ENCODE data around the gene SLFN11.

Gene SLFN11

DNA sequence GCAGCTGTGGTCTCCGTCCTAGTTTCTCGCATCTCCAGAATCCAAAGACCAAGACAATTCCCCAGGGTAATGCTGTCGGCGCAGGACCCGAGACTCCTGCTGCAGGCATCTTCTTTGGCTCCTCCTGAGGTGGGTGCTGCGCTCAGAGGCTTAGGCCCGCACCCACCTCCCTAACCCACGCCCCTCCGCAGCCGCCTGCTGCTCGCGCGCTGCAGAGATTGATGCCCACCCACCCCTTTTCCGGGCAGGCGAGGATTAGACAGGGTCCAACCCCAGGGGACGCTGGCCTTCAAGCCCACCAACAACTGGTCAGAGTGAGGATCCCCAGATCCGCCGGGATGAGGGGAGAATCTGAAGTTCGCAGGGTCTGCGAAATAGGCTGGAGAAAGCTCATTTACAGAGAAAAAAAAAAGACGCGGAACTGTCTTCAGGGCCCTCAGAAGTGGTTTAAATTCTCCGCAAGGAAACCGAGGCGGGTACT lies 27.9 kb downstream of the SLFN11 start:
- TF ChIP-seq, protein P1, sequence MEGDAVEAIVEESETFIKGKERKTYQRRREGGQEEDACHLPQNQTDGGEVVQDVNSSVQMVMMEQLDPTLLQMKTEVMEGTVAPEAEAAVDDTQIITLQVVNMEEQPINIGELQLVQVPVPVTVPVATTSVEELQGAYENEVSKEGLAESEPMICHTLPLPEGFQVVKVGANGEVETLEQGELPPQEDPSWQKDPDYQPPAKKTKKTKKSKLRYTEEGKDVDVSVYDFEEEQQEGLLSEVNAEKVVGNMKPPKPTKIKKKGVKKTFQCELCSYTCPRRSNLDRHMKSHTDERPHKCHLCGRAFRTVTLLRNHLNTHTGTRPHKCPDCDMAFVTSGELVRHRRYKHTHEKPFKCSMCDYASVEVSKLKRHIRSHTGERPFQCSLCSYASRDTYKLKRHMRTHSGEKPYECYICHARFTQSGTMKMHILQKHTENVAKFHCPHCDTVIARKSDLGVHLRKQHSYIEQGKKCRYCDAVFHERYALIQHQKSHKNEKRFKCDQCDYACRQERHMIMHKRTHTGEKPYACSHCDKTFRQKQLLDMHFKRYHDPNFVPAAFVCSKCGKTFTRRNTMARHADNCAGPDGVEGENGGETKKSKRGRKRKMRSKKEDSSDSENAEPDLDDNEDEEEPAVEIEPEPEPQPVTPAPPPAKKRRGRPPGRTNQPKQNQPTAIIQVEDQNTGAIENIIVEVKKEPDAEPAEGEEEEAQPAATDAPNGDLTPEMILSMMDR (IDR thresholded peaks at IDR 0.05): no peak

- TF ChIP-seq, protein P1 (IDR thresholded peaks at IDR 0.05): no peak
These were observed 29.2 kb downstream of the SLFN11 start for GRCh38 chr17:35344262-35344661.

DNA sequence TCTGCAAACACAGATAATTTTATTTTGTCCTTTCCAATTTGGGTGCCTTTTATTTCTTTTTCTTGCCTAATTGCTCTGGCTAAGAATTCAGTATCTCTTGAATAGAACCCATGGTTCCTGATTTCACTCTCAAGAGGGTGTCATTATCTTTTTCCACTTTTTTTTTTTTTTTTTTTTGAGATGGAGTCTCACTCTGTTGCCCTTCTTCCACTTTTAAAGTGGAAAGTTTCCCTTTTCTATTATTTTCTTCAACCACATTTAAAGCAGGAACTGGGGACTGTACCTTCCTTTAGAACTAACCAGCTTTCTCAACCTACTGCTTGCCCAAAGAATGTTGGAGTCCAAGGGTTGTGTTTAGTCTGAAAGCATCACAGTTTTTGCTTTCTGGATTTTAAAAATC lies 31.1 kb downstream of the SLFN11 start:
- TF ChIP-seq, protein P1 (IDR thresholded peaks at IDR 0.05): no peak

- TF ChIP-seq, protein P1 (IDR thresholded peaks at IDR 0.05): no peak
These were observed 31.9 kb downstream of the SLFN11 start for GRCh38 chr17:35341411-35341992.

DNA sequence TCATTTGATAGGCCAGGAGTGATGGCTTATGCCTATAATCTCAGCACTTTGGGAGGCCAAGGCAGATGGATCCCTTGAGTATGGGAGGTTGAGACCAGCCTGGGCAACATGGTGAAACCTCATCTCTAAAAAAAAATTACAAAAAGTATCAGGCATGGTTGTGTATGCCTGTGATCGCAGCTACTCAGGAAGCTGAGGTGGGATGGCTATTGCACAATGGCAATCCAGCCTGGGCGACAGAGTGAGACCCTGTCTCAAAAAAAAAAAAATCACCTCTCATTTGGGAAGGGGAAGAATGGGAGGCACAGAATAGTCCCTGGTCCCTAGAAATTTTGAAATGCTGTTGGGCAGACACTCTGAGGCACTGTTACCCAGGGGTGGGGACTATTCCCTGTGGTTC lies 35.2 kb downstream of the SLFN11 start:
- TF ChIP-seq, protein P1 (IDR thresholded peaks at IDR 0.05): no peak

DNA sequence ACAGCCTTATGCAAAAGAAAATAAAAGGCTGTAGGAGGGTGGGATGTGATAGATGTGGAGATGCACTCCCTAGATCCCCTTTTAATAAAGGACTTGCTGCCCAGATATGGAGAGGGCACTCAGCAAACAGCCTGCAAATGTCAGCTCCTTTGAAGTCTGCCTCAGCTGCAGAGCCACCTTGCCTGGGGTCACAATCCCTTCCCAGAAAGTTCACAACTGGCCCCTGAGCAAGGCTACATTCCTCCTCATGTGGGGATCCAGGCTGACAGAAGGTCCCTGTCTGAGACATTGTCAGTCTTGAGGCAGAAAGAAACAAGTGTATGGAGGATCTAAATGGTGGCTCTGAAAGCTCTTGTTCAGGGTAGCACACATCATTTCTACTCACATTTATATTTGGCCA lies 36.1 kb downstream of the SLFN11 start:
- TF ChIP-seq, protein P1 (IDR thresholded peaks at IDR 0.05): no peak

DNA sequence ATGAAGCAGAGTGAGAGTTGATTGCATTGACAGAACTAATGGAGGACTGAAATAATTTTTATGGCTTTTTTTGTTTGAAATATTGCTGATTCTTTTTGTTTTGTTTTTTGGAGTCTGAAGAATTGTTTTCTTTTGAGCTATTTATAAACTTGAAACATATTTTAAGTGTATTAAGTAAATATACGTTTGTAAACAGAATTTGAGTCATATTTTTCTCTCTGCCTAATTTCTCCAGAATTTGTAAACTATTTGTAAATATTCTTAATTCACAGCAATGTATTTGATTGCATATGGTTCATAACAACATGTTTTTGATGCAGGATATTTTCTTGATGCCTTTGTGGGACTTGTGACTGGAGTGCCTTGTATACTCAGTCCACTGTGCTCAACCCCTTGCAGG lies 50.7 kb downstream of the SLFN11 start:
- TF ChIP-seq, protein P1 (IDR thresholded peaks at IDR 0.05): no peak

GRCh38 chr17:35315971-35316370 lies 57.5 kb downstream of the SLFN11 start:
- TF ChIP-seq, protein P1 (IDR thresholded peaks at IDR 0.05): no peak

Data from LNCAP (cell line).